D721Med (cell line): ENCODE data around the gene CTRL.

ENCODE experiments used
- DNase-seq: peaks from one replicate; pipeline ENCODE4 v3.0.0; 2011; ENCODE audit warnings: low spot score; ENCODE audit not compliant: insufficient read length
- FAIRE-seq: peaks from 2 replicates; lab custom pipeline; 2011; peaks lifted over from hg19 to GRCh38; lab: Jason Lieb, UNC
- CTCF ChIP-seq: IDR thresholded peaks from 2 replicates; pipeline ENCODE4 v1.5.1; 2012; ENCODE audit warnings: mild to moderate bottlenecking, control low read depth; ENCODE audit not compliant: insufficient read depth; ENCODE audit errors: missing control alignments

CTRL gene

GRCh38 chr16:67880584-67880983 lies 51.1 kb downstream of the CTRL start:
- FAIRE-seq (no peak), DNase-seq (no peak)
- TF ChIP-seq CTCF = no peak

GRCh38 chr16:67879936-67880335 lies 51.7 kb downstream of the CTRL start:
- TF ChIP-seq CTCF = no peak
- no peak for FAIRE-seq

More at GRCh38 chr16:67879936-67880335, 51.7 kb downstream of the CTRL start:
- DNase-seq = no peak
